ENCODE data around the gene PRKCQ. TPM values are rescaled to one million over a fixed set of nuclear protein-coding genes. Genes with fewer than 3 reads are reported as not detected.

PRKCQ gene
- total and polyA plus RNA-seq, 7 experiments from 2014 or later = 44.3 to 74.5 (median 65.8) TPM

GRCh38 chr10:6465854-6466601 is 114.0 kb downstream of the PRKCQ start:
- Histone ChIP-seq H3K9me3 (ENCODE audit: control insufficient read depth in 2 of 3, low read length in 3 of 3) (no peaks in the 10 kb centered on the region), H3K36me3 (ENCODE audit: control insufficient read depth in 2 of 3, insufficient read depth in 3 of 3, low read length in 3 of 3) (peaks cover 24 to 83% (median 38%) of the 10 kb centered on the region in 3 experiments), H3K27me3 (ENCODE audit: control insufficient read depth in 2 of 2, insufficient read depth in 2 of 2, low read length in 2 of 2) (no peaks in the 10 kb centered on the region), H3K4me1 (ENCODE audit: control insufficient read depth in 2 of 2, insufficient read depth in 2 of 2, low read length in 2 of 2) (no peaks in the 10 kb centered on the region), H3K27ac (ENCODE audit: low read depth, low read length) (no peak overlapping the region), H3K4me3 (ENCODE audit: low read length) (no peak overlapping the region)
- peaks cover 22 to 82% (median 55%) of the 10 kb centered on the region in 5 donors for H3K36me3 Mint-ChIP-seq
- ChIA-PET POLR2A (interaction anchor here (0.7 to 1.0 kb wide), 2 partner anchors 19 to 22 kb away, joined by 3 to 4 read pairs; no protein-coding TSS in a partner anchor), CTCF (interaction anchor here (0.6 to 1.0 kb wide), 2 partner anchors 77 to 380 kb away, joined by 3 to 5 read pairs; no protein-coding TSS in a partner anchor)
- no peaks in the 10 kb centered on the region for H3K27me3 Mint-ChIP-seq
- peaks cover 12 to 44% (median 28%) of the 10 kb centered on the region in 7 donors for H3K4me1 Mint-ChIP-seq
- DNase-seq = no peak
- peak overlapping the region in 6 of 9 donors; percentile 17 to 63 (median 50) for H3K27ac Mint-ChIP-seq
- ATAC-seq = no peak
- peaks cover 0 to 9% (median 1%) of the 10 kb centered on the region in 11 donors for H3K9me3 Mint-ChIP-seq
- intact Hi-C loops (cut with micrococcal nuclease) = no loop called here
- H3K4me3 Mint-ChIP-seq = peak overlapping the region in 1 of 10 donors; percentile 19

- Histone ChIP-seq H3K36me3 (ENCODE audit: control insufficient read depth in 2 of 3, insufficient read depth in 3 of 3, low read length in 3 of 3) (peaks cover 24 to 86% (median 35%) of the 10 kb centered on the region in 3 experiments), H3K27me3 (ENCODE audit: control insufficient read depth in 2 of 2, insufficient read depth in 2 of 2, low read length in 2 of 2) (no peaks in the 10 kb centered on the region), H3K9me3 (ENCODE audit: control insufficient read depth in 2 of 3, low read length in 3 of 3) (no peaks in the 10 kb centered on the region), H3K4me3 (ENCODE audit: low read length) (no peak overlapping the region), H3K27ac (ENCODE audit: low read depth, low read length) (no peak overlapping the region), H3K4me1 (ENCODE audit: control insufficient read depth in 2 of 2, insufficient read depth in 2 of 2, low read length in 2 of 2) (no peaks in the 10 kb centered on the region)
- ATAC-seq (no peak), DNase-seq (no peak)
- ChIA-PET POLR2A (no interaction called here), CTCF (interaction anchor here (0.6 kb wide), 2 partner anchors 380 to 535 kb away, joined by 3 to 5 read pairs; no protein-coding TSS in a partner anchor)
- Mint-ChIP-seq H3K27me3 (no peaks in the 10 kb centered on the region), H3K9me3 (peaks cover 0 to 13% (median 5%) of the 10 kb centered on the region in 11 donors), H3K27ac (peak overlapping the region in 5 of 9 donors; percentile 45 to 65 (median 54)), H3K36me3 (peaks cover 25 to 83% (median 56%) of the 10 kb centered on the region in 5 donors), H3K4me3 (no peak overlapping the region), H3K4me1 (peaks cover 8 to 43% (median 23%) of the 10 kb centered on the region in 7 donors)
- intact Hi-C loops (cut with micrococcal nuclease) = no loop called here
Observed at GRCh38 chr10:6465437-6465836, 114.6 kb downstream of the PRKCQ start.

DNA sequence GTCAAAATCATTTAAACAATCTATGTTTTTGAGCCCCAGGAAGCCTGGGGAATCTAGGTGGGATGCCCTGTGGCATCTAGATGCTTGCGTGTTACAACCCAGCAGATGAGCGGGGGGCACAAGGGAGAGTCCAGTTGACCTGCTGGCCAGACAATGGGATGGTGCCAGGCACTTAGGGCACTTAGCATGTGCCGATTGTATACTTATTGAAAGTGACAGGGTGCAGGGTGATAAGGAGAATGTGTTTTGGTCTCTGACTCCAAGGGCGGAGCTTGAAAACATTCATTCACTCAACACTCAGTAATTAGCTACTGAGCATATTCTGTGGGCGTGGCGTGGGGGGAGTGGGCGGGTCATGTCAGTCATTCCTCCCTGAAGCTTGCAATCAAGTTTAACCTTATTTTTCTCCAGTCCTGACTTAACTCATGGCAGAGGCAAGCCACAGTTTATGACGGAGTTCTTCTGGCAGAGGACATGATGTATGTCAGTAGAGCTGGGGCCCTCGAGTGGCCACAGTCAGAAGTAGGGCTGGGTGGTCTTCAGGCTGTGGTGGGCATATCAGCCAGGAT is 115.1 kb downstream of the PRKCQ start:
- ChIA-PET CTCF (interaction anchor here (0.6 kb wide), 2 partner anchors 379 to 534 kb away, joined by 3 to 5 read pairs; no protein-coding TSS in a partner anchor), POLR2A (interaction anchor here (0.7 to 1.1 kb wide), 2 partner anchors 55 to 77 kb away, joined by 3 read pairs; no protein-coding TSS in a partner anchor)
- Mint-ChIP-seq H3K9me3 (peaks cover 0 to 11% (median 5%) of the 10 kb centered on the region in 11 donors), H3K4me1 (peaks cover 6 to 38% (median 18%) of the 10 kb centered on the region in 7 donors), H3K4me3 (no peak overlapping the region), H3K27ac (peak overlapping the region in 4 of 9 donors; percentile 19 to 76 (median 42)), H3K36me3 (peaks cover 23 to 83% (median 56%) of the 10 kb centered on the region in 5 donors), H3K27me3 (no peaks in the 10 kb centered on the region)
- H3K4me3 ChIP-seq (ENCODE audit: low read length) = no peak overlapping the region
- no peak overlapping the region for H3K27ac ChIP-seq (ENCODE audit: low read depth, low read length)
- ATAC-seq = no peak
- no peaks in the 10 kb centered on the region for H3K27me3 ChIP-seq (ENCODE audit: control insufficient read depth in 2 of 2, insufficient read depth in 2 of 2, low read length in 2 of 2)
- no peaks in the 10 kb centered on the region for H3K4me1 ChIP-seq (ENCODE audit: control insufficient read depth in 2 of 2, insufficient read depth in 2 of 2, low read length in 2 of 2)
- no peak for DNase-seq
- peaks cover 27 to 86% (median 35%) of the 10 kb centered on the region in 3 experiments for H3K36me3 ChIP-seq (ENCODE audit: control insufficient read depth in 2 of 3, insufficient read depth in 3 of 3, low read length in 3 of 3)
- intact Hi-C loops (cut with micrococcal nuclease) = no loop called here
- no peaks in the 10 kb centered on the region for H3K9me3 ChIP-seq (ENCODE audit: control insufficient read depth in 2 of 3, low read length in 3 of 3)

- POLR2A ChIA-PET = interaction anchor here (1.3 kb wide), 1 partner anchor 135 kb away, joined by 3 read pairs; no protein-coding TSS in a partner anchor
Observed at GRCh38 chr10:6463366-6463765, 116.7 kb downstream of the PRKCQ start.

GRCh38 chr10:6461961-6462360 is 118.1 kb downstream of the PRKCQ start:
- ChIA-PET CTCF (interaction anchor here (0.6 kb wide), 1 partner anchor 198 kb away, joined by 3 read pairs; no protein-coding TSS in a partner anchor), POLR2A (interaction anchor here (1.0 to 1.1 kb wide), 2 partner anchors 55 to 149 kb away, joined by 3 read pairs; no protein-coding TSS in a partner anchor)
- H3K27ac Mint-ChIP-seq = peak overlapping the region in 7 of 9 donors; percentile 17 to 78 (median 51)
- Histone ChIP-seq H3K27me3 (ENCODE audit: control insufficient read depth in 2 of 2, insufficient read depth in 2 of 2, low read length in 2 of 2) (no peaks in the 10 kb centered on the region), H3K4me1 (ENCODE audit: control insufficient read depth in 2 of 2, insufficient read depth in 2 of 2, low read length in 2 of 2) (no peaks in the 10 kb centered on the region), H3K36me3 (ENCODE audit: control insufficient read depth in 2 of 3, insufficient read depth in 3 of 3, low read length in 3 of 3) (peaks cover 38 to 95% (median 46%) of the 10 kb centered on the region in 3 experiments), H3K4me3 (ENCODE audit: low read length) (no peak overlapping the region), H3K27ac (ENCODE audit: low read depth, low read length) (no peak overlapping the region), H3K9me3 (ENCODE audit: control insufficient read depth in 2 of 3, low read length in 3 of 3) (no peaks in the 10 kb centered on the region)
- H3K27me3 Mint-ChIP-seq = no peaks in the 10 kb centered on the region
- H3K36me3 Mint-ChIP-seq = peaks cover 29 to 87% (median 74%) of the 10 kb centered on the region in 5 donors
- intact Hi-C loops (cut with micrococcal nuclease) = no loop called here
- DNase-seq = no peak
- ATAC-seq = no peak
- peaks cover 10 to 40% (median 27%) of the 10 kb centered on the region in 7 donors for H3K4me1 Mint-ChIP-seq
- H3K4me3 Mint-ChIP-seq = peak overlapping the region in 1 of 10 donors; percentile 3
- H3K9me3 Mint-ChIP-seq = peaks cover 0 to 11% (median 5%) of the 10 kb centered on the region in 11 donors

More at GRCh38 chr10:6463366-6463765, 116.7 kb downstream of the PRKCQ start:
- no peak overlapping the region for H3K27ac ChIP-seq (ENCODE audit: low read depth, low read length)
- H3K27me3 ChIP-seq (ENCODE audit: control insufficient read depth in 2 of 2, insufficient read depth in 2 of 2, low read length in 2 of 2) = no peaks in the 10 kb centered on the region
- H3K36me3 ChIP-seq (ENCODE audit: control insufficient read depth in 2 of 3, insufficient read depth in 3 of 3, low read length in 3 of 3) = peaks cover 35 to 90% (median 35%) of the 10 kb centered on the region in 3 experiments
- Mint-ChIP-seq H3K36me3 (peaks cover 29 to 86% (median 61%) of the 10 kb centered on the region in 5 donors), H3K9me3 (peaks cover 0 to 11% (median 5%) of the 10 kb centered on the region in 11 donors), H3K4me1 (peaks cover 9 to 38% (median 26%) of the 10 kb centered on the region in 7 donors), H3K27me3 (no peaks in the 10 kb centered on the region), H3K4me3 (no peak overlapping the region), H3K27ac (peak overlapping the region in 4 of 9 donors; percentile 44 to 65 (median 63))
- H3K4me1 ChIP-seq (ENCODE audit: control insufficient read depth in 2 of 2, insufficient read depth in 2 of 2, low read length in 2 of 2) = no peaks in the 10 kb centered on the region
- CTCF ChIA-PET = interaction anchor here (0.6 kb wide), 1 partner anchor 1029 kb away, joined by 3 read pairs; no protein-coding TSS in a partner anchor
- H3K4me3 ChIP-seq (ENCODE audit: low read length) = no peak overlapping the region
- H3K9me3 ChIP-seq (ENCODE audit: control insufficient read depth in 2 of 3, low read length in 3 of 3) = no peaks in the 10 kb centered on the region
- no peak for ATAC-seq
- intact Hi-C loops (cut with micrococcal nuclease) = no loop called here
- no peak for DNase-seq

DNA sequence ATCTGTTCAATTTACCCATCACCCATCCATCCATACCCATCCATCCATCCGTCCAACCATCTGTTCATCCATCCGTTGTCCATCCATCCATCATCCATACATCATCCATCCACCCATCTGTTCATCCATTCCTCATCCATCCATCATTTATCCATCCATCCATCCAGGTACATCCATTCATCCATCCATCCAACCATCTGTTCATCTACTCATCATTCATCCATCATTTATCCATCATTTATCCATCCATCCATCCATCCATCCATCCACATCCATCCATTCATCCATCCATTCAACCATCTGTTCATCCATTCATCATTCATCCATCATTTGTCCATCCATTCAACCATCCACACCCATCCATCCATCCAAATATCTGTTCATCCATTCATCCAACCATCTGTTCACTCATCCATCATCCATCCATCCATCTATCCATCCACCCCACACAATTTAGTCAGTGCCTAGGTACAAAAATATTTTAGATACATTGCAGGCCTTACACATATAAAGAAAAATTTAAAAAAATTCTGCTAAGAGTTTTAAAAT is 119.1 kb downstream of the PRKCQ start:
- peaks cover 37 to 95% (median 56%) of the 10 kb centered on the region in 3 experiments for H3K36me3 ChIP-seq (ENCODE audit: control insufficient read depth in 2 of 3, insufficient read depth in 3 of 3, low read length in 3 of 3)
- CTCF ChIA-PET = interaction anchor here (0.7 kb wide), 1 partner anchor 374 kb away, joined by 4 read pairs; no protein-coding TSS in a partner anchor
- ATAC-seq (no peak), DNase-seq (no peak)
- no peaks in the 10 kb centered on the region for H3K9me3 ChIP-seq (ENCODE audit: control insufficient read depth in 2 of 3, low read length in 3 of 3)
- peaks cover 0 to 11% (median 5%) of the 10 kb centered on the region in 11 donors for H3K9me3 Mint-ChIP-seq
- peak overlapping the region in 2 of 10 donors; percentile 9 to 22 for H3K4me3 Mint-ChIP-seq
- H3K27ac Mint-ChIP-seq = peak overlapping the region in 6 of 9 donors; percentile 0 to 59 (median 48)
- H3K27me3 Mint-ChIP-seq = no peaks in the 10 kb centered on the region
- H3K27me3 ChIP-seq (ENCODE audit: control insufficient read depth in 2 of 2, insufficient read depth in 2 of 2, low read length in 2 of 2) = no peaks in the 10 kb centered on the region
- H3K4me1 Mint-ChIP-seq = peaks cover 10 to 30% (median 21%) of the 10 kb centered on the region in 7 donors
- H3K36me3 Mint-ChIP-seq = peaks cover 26 to 87% (median 74%) of the 10 kb centered on the region in 5 donors
- H3K27ac ChIP-seq (ENCODE audit: low read depth, low read length) = no peak overlapping the region
- no peaks in the 10 kb centered on the region for H3K4me1 ChIP-seq (ENCODE audit: control insufficient read depth in 2 of 2, insufficient read depth in 2 of 2, low read length in 2 of 2)
- no peak overlapping the region for H3K4me3 ChIP-seq (ENCODE audit: low read length)
- POLR2A ChIA-PET = no interaction called here
- intact Hi-C loops (cut with micrococcal nuclease) = no loop called here

All from naive thymus-derived CD4-positive, alpha-beta T cell (primary cell).